Smooth muscle cell (in vitro differentiated cells): ENCODE data around the gene L3MBTL4. TPM values are rescaled to one million over a fixed set of nuclear protein-coding genes. Genes with fewer than 3 reads are reported as not detected.

ENCODE experiments used
- DNase-seq: peaks from one replicate; lab custom pipeline; 2025; ENCODE audit not compliant: unreplicated experiment; lab: John Stamatoyannopoulos, UW
- H2AFZ ChIP-seq: fragments of 200-600 bp; sonication (generic); 2 replicates; pipeline ENCODE4 v1.6.0; 2016; ENCODE audit warnings: antibody characterized with exemption, low read depth, mild to moderate bottlenecking
- H3F3A ChIP-seq: fragments of 200-600 bp; sonication (generic); 2 replicates; pipeline ENCODE4 v1.6.0; 2017; ENCODE audit warnings: antibody characterized with exemption, low read depth
- H3K27ac ChIP-seq: fragments of 200-600 bp; sonication (generic); 2 replicates; pipeline ENCODE4 v1.5.1; 2016; ENCODE audit warnings: low read depth, mild to moderate bottlenecking
- H3K27me3 ChIP-seq: fragments of 200-600 bp; sonication (generic); 2 replicates; pipeline ENCODE4 v1.6.1; 2016; ENCODE audit warnings: low read depth, mild to moderate bottlenecking
- H3K36me3 ChIP-seq: fragments of 200-600 bp; sonication (generic); 2 replicates; pipeline ENCODE4 v1.5.1; 2016; ENCODE audit warnings: low read depth
- H3K4me1 ChIP-seq: fragments of 200-600 bp; sonication (generic); 2 replicates; pipeline ENCODE4 v1.5.1; 2016; ENCODE audit warnings: low read depth
- H3K4me2 ChIP-seq: fragments of 200-600 bp; sonication (generic); 2 replicates; pipeline ENCODE4 v1.6.0; 2016; ENCODE audit warnings: mild to moderate bottlenecking
- H3K4me3 ChIP-seq: fragments of 200-600 bp; sonication (generic); 2 replicates; pipeline ENCODE4 v1.5.1; 2016; ENCODE audit warnings: mild to moderate bottlenecking
- H3K79me2 ChIP-seq: fragments of 200-600 bp; sonication (generic); 2 replicates; pipeline ENCODE4 v1.6.0; 2016; ENCODE audit warnings: low read depth, mild to moderate bottlenecking
- H3K9ac ChIP-seq: fragments of 200-600 bp; sonication (generic); 2 replicates; pipeline ENCODE4 v1.6.0; 2016; ENCODE audit warnings: low read depth
- H3K9me3 ChIP-seq: fragments of 200-600 bp; sonication (generic); replicated peaks from 2 replicates; pipeline ENCODE4 v1.5.1; 2016; ENCODE audit warnings: low read depth
- H4K20me1 ChIP-seq: fragments of 200-600 bp; sonication (generic); 2 replicates; pipeline ENCODE4 v1.6.0; 2016; ENCODE audit warnings: low read depth
- WGBS: methylation state at CpG from one replicate; pipeline ENCODE4 v1.1.7; 2016; ENCODE audit warnings: low lambda C conversion rate; 5-methylcytosine and 5-hydroxymethylcytosine counted together
- polyA plus RNA-seq: library from polyadenylated mRNA; unstranded; fragments of >200 nt; fragmentation: Nextera tagmentation; extraction: Ambion mirVana; gene quantifications from 2 replicates; pipeline ENCODE4 v1.2.1, GENCODE V29; 2016
- total RNA-seq: library from RNA; depleted of rRNA; stranded (reverse); fragments of >200 nt; gene quantifications from 2 replicates; pipeline ENCODE4 v1.2.3, GENCODE V29; 2014
- TF ChIP-seq, protein P1 (sequence below): fragments of 200-600 bp; sonication (generic); IDR thresholded peaks from 2 replicates; pipeline ENCODE4 v1.5.1; 2017; ENCODE audit warnings: borderline replicate concordance, mild to moderate bottlenecking, antibody characterized with exemption; ENCODE audit not compliant: insufficient read depth, poor library complexity, severe bottlenecking

Gene L3MBTL4
- total and polyA plus RNA-seq, 2 experiments from 2014 or later: 3.4 TPM; not detected in 1

DNA sequence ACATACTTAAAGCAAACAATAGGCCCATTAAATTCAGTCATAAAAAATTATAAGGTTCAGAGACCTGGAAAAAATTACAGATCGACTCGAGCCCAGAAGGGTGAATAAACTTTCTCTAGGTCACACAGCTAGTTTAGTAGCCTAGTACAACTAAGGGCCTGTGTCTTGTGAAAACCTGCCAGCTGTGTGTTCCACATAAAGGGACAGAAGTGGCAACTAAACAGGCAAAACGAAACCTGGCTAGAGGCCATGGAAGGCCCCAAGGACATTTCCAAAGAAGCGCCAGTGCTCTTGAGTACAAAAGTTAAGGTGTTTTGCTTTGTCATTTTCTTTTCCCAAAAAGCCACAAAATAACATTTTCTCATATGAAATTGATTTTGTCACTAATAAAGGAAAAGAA lies 164.9 kb downstream of the L3MBTL4 start:
- Histone ChIP-seq H2AFZ (no peak overlapping the region), H3K36me3 (no peaks in the 10 kb centered on the region), H3K9ac (no peak overlapping the region), H3K79me2 (no peaks in the 10 kb centered on the region), H3K4me3 (no peak overlapping the region), H3K27me3 (no peaks in the 10 kb centered on the region), H3K27ac (no peak overlapping the region), H3K4me1 (no peaks in the 10 kb centered on the region), H3K9me3 (no peaks in the 10 kb centered on the region), H4K20me1 (no peaks in the 10 kb centered on the region), H3F3A (no peaks in the 10 kb centered on the region), H3K4me2 (no peak overlapping the region)
- DNase-seq: no peak
- 95% methylated on average over 4 of the region's 4 CpGs for WGBS
- TF ChIP-seq, protein P1, sequence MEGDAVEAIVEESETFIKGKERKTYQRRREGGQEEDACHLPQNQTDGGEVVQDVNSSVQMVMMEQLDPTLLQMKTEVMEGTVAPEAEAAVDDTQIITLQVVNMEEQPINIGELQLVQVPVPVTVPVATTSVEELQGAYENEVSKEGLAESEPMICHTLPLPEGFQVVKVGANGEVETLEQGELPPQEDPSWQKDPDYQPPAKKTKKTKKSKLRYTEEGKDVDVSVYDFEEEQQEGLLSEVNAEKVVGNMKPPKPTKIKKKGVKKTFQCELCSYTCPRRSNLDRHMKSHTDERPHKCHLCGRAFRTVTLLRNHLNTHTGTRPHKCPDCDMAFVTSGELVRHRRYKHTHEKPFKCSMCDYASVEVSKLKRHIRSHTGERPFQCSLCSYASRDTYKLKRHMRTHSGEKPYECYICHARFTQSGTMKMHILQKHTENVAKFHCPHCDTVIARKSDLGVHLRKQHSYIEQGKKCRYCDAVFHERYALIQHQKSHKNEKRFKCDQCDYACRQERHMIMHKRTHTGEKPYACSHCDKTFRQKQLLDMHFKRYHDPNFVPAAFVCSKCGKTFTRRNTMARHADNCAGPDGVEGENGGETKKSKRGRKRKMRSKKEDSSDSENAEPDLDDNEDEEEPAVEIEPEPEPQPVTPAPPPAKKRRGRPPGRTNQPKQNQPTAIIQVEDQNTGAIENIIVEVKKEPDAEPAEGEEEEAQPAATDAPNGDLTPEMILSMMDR: no peak

DNA sequence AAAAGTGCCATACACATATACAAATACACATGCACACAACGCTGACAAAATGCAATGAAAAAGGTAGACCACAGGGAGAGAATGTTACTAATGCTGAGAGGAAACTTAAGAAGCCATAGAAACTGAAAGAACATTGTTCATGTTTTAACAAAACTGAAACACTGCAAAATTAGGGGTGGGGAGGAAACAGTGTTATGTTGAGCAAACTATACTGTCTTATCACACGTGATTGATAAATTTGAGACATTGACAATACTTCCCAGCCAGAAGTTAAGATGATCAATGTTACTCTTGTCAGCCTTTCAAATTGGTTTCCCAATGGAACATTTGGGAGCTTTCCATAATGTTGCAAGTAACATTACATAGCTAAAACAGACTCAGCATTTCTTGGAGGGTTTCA lies 165.5 kb downstream of the L3MBTL4 start:
- TF ChIP-seq, protein P1: no peak
- H3K27ac ChIP-seq: no peak overlapping the region
- H4K20me1 ChIP-seq: no peaks in the 10 kb centered on the region
- no peak overlapping the region for H3K4me3 ChIP-seq
- no peak overlapping the region for H2AFZ ChIP-seq
- H3K27me3 ChIP-seq: no peaks in the 10 kb centered on the region
- no peaks in the 10 kb centered on the region for H3K79me2 ChIP-seq
- 90% methylated on average over 2 of the region's 2 CpGs for WGBS
- no peak for DNase-seq
- no peaks in the 10 kb centered on the region for H3K4me1 ChIP-seq
- H3K4me2 ChIP-seq: no peak overlapping the region
- no peaks in the 10 kb centered on the region for H3K36me3 ChIP-seq
- no peaks in the 10 kb centered on the region for H3F3A ChIP-seq
- H3K9me3 ChIP-seq: no peaks in the 10 kb centered on the region
- H3K9ac ChIP-seq: no peak overlapping the region

DNA sequence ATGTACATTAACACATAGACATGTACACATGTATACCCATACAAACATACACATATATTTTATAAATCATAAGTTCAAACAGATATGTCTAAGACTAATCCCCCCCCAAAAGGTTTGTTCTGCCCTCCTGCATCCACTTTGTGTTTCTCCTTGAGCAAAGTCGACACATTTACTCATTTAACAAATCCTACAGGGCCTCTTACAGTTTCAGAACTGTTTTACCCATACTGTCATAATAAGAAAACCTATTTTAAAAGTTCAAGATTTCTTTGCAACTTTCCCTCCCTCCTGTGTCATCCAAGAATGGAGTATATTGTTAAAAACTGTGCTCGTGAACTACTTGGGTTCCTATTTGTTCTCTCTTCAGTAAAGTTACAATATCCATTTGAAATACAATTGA lies 166.7 kb downstream of the L3MBTL4 start:
- no peak for DNase-seq
- Histone ChIP-seq H3K4me1 (no peaks in the 10 kb centered on the region), H3K4me3 (no peak overlapping the region), H4K20me1 (no peaks in the 10 kb centered on the region), H2AFZ (no peak overlapping the region), H3K9ac (no peak overlapping the region), H3K27ac (no peak overlapping the region), H3K4me2 (no peak overlapping the region), H3F3A (no peaks in the 10 kb centered on the region), H3K27me3 (no peaks in the 10 kb centered on the region), H3K36me3 (no peaks in the 10 kb centered on the region), H3K79me2 (no peaks in the 10 kb centered on the region), H3K9me3 (no peaks in the 10 kb centered on the region)
- TF ChIP-seq, protein P1: no peak
- 85% methylated on average over 2 of the region's 2 CpGs for WGBS

DNA sequence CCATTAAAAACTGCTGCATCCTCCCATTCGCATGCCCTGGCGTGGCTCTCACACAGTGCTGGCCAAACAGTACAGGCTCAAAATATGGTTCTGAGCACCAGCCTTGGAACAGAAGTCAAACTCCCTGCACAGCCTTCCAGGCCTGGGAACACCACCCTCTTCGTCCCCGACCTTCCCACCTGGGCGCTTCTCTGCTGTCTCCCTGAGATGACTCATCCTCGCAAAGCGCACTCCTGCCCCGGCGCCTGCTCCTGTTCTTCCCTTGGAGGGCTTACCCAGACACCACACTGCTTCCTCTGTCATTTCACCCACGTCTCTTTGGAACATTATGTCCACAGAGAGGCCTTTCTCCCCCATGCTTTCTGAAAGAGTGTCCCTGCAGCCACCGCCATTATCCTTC lies 172.7 kb downstream of the L3MBTL4 start:
- H3F3A ChIP-seq: no peaks in the 10 kb centered on the region
- no peaks in the 10 kb centered on the region for H4K20me1 ChIP-seq
- H2AFZ ChIP-seq: no peak overlapping the region
- 69% methylated on average over 11 of the region's 11 CpGs for WGBS
- TF ChIP-seq, protein P1: no peak
- H3K9me3 ChIP-seq: no peaks in the 10 kb centered on the region
- H3K4me2 ChIP-seq: no peak overlapping the region
- H3K79me2 ChIP-seq: no peaks in the 10 kb centered on the region
- H3K4me3 ChIP-seq: no peak overlapping the region
- H3K4me1 ChIP-seq: no peaks in the 10 kb centered on the region
- no peak for DNase-seq
- H3K27me3 ChIP-seq: no peaks in the 10 kb centered on the region
- no peak overlapping the region for H3K27ac ChIP-seq
- no peaks in the 10 kb centered on the region for H3K36me3 ChIP-seq
- H3K9ac ChIP-seq: no peak overlapping the region
